ENCODE results near the gene B3GNT7. TPM values are rescaled to one million over a fixed set of nuclear protein-coding genes. Genes with fewer than 3 reads are reported as not detected.

B3GNT7 gene
- total and polyA plus RNA-seq, 4 donors = 0.74 to 1.7 (median 1.0) TPM

DNA sequence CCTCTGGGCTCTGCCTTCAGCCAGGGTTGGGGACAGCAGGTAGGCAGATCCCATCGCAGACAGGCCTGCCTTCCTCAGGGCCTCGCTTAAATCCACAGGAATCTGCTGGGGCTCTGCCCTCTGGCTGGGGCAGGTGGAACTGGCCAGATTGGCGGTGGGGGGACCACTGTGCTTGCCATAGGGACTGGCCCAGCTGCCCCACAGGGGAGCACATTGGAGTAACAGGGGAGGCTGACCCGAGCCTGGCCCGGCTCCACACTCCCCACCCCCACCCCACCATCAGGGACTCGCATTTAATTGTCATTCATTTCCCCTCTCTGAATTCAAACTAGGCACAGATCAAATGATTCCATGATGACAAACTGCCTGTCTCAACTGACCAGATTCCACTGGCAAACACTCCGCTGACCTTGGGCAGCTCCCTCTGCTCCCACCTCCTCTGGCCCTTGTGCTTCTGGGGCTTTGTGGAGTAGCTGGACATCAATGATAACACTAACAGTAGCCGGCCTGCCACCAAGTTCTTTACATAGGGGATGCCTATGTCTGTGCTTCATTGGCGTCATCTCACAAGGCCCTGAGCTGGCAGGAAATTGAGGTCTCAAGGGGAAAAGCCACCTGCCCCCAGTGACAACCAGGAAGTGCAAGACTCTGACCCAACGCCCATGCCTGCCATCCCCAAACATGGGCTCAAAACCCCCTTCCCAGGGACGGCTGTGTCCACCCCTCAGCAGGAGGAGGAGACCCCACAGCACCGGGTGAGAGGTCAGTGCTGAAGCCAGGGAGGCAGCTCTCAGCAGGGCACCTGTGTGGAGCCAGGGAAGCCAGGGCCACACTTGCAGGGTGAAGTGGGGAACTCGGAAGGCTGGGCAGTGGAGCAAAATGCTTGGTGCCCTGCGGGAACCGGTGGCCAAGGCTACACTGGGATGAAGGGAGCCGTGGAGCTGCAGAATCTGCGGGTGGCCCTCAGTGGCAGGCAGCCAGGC is 2.1 kb upstream of the B3GNT7 start:
- Histone ChIP-seq H3K4me1 (ENCODE audit: control insufficient read depth in 4 of 4, insufficient read depth in 4 of 4, low read length in 3 of 4) (peaks cover 0 to 9% (median 0%) of the 10 kb centered on the region in 4 donors), H3K27me3 (ENCODE audit: control insufficient read depth in 4 of 4, insufficient read depth in 4 of 4, low read length in 3 of 4) (peaks cover 0 to 3% (median 0%) of the 10 kb centered on the region in 4 donors), H3K27ac (ENCODE audit: low read depth in 1 of 2, low read length in 2 of 2) (peak overlapping the region in 1 of 2 donors; percentile 10), H3K36me3 (ENCODE audit: control insufficient read depth in 4 of 4, insufficient read depth in 3 of 4, low read depth in 1 of 4, low read length in 3 of 4) (no peaks in the 10 kb centered on the region), H3K9ac (ENCODE audit: low read depth in 1 of 2, low read length in 2 of 2) (no peak overlapping the region), H3K4me3 (ENCODE audit: low read depth in 1 of 3, low read length in 3 of 3) (no peak overlapping the region), H3K9me3 (ENCODE audit: control insufficient read depth in 4 of 4, low read length in 3 of 4) (no peaks in the 10 kb centered on the region)
- no peak for DNase-seq (ENCODE audit: low spot score)
- WGBS = 89% methylated on average over 17 of the region's 17 CpGs
- TF ChIP-seq SP1 (IDR thresholded peaks at IDR 0.05) (no peak), HNF4A (conservative IDR thresholded peaks at IDR 0.05) (no peak), CTCF (IDR thresholded peaks at IDR 0.05; ENCODE audit: low read depth, low read length, missing input control) (no peak), EGR1 (IDR thresholded peaks at IDR 0.05; ENCODE audit: low read depth in 2 of 2) (no peak), MAX (IDR thresholded peaks at IDR 0.05) (no peak)

GRCh38 chr2:231394211-231395141 is 1.0 kb upstream of the B3GNT7 start:
- peaks cover 0 to 9% (median 0%) of the 10 kb centered on the region in 4 donors for H3K4me1 ChIP-seq (ENCODE audit: control insufficient read depth in 4 of 4, insufficient read depth in 4 of 4, low read length in 3 of 4)

More at GRCh38 chr2:231394211-231395141, 1.0 kb upstream of the B3GNT7 start:
- no peaks in the 10 kb centered on the region for H3K9me3 ChIP-seq (ENCODE audit: control insufficient read depth in 4 of 4, low read length in 3 of 4)
- WGBS = 85% methylated on average over 13 of the region's 13 CpGs
- H3K36me3 ChIP-seq (ENCODE audit: control insufficient read depth in 4 of 4, insufficient read depth in 3 of 4, low read depth in 1 of 4, low read length in 3 of 4) = no peaks in the 10 kb centered on the region
- no peak overlapping the region for H3K4me3 ChIP-seq (ENCODE audit: low read depth in 1 of 3, low read length in 3 of 3)
- no peak for TF ChIP-seq SP1 (IDR thresholded peaks at IDR 0.05)
- peak in 1 of 2 donors; percentile 6 for TF ChIP-seq RAD21 (IDR thresholded peaks at IDR 0.05)
- TF ChIP-seq CTCF (IDR thresholded peaks at IDR 0.05; ENCODE audit: low read depth, low read length, missing input control) = no peak
- TF ChIP-seq JUND (IDR thresholded peaks at IDR 0.05) = no peak
- H3K9ac ChIP-seq (ENCODE audit: low read depth in 1 of 2, low read length in 2 of 2) = peak overlapping the region in 1 of 2 donors; percentile 29
- H3K27me3 ChIP-seq (ENCODE audit: control insufficient read depth in 4 of 4, insufficient read depth in 4 of 4, low read length in 3 of 4) = peaks cover 0 to 3% (median 0%) of the 10 kb centered on the region in 4 donors
- no peak for DNase-seq (ENCODE audit: low spot score)
- peak overlapping the region in 1 of 2 donors; percentile 16 for H3K27ac ChIP-seq (ENCODE audit: low read depth in 1 of 2, low read length in 2 of 2)

All from liver (tissue), 9 donors.